GM10847 (cell line): ENCODE data around the gene KRT85.

ENCODE experiments used
- POLR2A ChIP-seq: IDR thresholded peaks from 2 replicates; pipeline ENCODE4 v1.6.1; 2011; ENCODE audit not compliant: insufficient read length; ENCODE audit errors: extremely low read depth

The KRT85 gene

DNA sequence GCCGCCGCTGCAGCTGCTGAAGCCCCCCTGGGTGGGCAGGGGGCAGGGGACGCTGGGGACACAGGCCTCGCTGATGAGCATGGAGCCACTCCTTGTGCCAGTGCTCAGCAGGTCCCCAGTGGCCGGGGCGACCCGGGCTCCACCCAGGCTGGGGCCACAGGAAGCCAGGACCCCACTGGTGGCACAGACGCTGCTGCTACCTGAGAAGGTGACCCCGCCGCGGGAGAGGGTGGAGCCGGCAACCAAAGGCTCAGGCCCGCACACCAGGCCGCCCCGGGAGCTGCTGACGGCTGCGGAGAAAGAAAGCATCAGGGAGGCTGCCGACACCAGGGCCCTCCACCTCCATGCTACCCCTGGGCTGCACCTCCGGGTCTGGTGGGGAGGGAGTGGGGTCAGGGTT lies 10.8 kb upstream of the KRT85 start:
- no peak for TF ChIP-seq POLR2A

DNA sequence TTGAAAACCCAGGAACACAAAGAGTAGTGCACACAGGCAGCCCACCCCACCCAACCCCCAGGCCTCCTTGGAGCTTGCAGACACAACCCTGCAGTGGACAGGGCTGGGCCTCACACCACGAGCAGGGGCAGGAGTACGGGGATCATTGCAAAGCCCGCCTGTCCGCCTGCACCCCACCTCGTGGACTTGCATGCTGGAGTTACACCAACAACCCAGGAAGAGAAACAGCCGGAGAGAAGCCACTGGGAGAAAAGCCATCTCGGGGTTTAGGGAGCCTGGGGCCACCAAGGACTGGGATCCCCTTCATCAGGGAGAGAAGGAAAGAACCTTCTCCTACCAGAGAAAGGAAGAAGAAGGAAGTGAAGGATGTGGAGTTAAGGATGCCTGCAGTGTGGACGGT lies 10.0 kb upstream of the KRT85 start:
- no peak for TF ChIP-seq POLR2A

DNA sequence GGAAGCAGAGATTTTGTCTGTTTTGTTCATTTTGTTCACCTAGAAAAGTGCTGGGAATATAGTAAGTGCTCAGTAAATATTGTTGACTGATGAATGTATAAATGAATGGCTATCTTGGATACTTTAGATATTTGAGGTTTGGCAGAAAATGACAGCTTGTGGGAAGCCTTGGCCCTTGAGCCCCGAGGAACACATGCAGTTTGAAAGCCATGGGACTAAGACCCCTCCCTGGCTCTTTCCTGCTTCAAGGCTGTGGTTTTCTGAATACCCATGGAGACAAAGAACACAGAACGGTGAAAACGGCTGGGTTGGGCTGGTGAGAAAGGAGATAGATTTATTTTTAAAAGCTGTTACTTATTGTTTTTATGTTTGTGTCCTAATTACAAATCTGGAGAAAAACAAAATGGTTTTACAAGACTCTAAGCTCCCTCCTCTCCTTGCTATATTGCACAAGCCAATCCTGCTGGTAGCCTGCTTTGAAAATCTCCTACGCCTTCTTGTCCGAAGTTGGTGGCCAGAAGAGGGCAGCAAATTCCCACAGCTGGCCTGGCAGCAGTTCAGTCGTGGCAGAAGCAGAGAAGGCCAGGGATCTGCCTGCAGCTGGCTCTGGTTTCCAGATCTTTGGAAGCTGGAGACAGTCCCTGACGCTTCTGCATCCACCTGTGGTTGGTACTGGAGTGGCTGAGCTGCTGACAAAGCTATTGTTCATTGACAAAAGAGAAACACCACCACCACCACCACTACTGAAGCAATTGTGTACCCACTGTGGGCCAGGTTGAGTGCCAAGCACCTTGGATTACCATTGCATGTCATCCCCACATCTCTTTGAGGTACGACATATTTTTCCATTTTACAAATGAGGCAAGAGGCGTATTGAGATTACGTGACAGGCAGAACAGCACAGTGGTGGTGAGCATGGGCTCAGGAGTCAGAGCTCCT lies 5.2 kb upstream of the KRT85 start:
- no peak for TF ChIP-seq POLR2A

GRCh38 chr12:52371716-52372115 lies 4.4 kb upstream of the KRT85 start:
- no peak for TF ChIP-seq POLR2A

DNA sequence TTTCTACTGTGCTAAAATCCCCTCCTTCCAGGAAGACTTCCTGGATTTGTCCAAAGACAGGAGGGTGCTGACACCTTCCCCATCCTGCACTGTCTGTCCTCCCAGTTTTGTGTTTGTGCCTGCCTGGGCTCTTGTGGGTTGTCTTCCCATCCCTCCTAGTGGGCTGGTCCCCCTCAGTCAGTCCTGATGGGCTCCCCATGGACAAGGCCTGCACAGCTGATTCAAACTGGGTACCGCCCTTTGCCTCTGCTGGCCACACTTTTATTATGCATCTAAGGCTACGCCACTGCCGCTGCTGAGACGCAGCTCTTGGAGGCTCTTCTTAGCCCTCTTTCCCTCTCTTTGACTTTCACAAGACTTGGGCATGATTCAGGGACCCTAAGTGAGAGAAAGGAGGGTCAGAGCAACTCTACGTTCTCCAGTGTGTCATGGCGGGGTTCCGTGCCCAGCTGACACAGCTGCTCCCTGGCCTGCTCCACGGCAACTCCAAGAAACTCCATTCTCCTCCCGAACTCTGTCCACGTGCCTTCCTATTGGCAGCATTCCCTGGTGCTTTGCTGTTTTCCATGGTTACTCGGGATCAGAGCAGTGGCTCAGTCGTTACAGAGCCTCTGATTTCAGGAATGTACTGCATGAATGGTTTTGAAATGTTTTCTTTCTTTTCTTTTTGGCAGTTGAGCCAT lies 3.8 kb upstream of the KRT85 start:
- TF ChIP-seq POLR2A, result no peak

- no peak for TF ChIP-seq POLR2A
These were observed 2.5 kb upstream of the KRT85 start for GRCh38 chr12:52369809-52370208.

DNA sequence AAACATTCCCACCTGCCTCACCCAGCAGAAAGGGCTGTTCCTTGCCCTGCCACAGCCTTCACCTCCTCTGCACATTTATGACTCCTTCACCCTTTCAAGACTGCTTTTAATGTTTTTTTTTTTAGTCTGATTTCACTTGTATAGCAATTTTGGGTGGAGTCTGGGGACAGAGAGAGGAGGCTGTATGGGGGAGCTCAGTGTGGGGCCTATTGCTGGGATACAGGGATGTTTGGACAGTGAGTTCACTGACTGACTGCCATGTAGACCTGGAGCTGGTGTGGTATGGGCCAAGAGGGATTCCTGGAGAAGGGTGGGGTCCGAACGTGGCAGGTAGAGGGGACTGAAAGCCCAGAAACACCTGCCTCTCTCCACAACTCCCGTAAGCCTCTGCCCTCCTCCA lies 1.9 kb upstream of the KRT85 start:
- no peak for TF ChIP-seq POLR2A

- TF ChIP-seq POLR2A, result no peak
These were observed 1.2 kb upstream of the KRT85 start for GRCh38 chr12:52368508-52368907.

- no peak for TF ChIP-seq POLR2A
These were observed 595 bp upstream of the KRT85 start for GRCh38 chr12:52367876-52368275.

DNA sequence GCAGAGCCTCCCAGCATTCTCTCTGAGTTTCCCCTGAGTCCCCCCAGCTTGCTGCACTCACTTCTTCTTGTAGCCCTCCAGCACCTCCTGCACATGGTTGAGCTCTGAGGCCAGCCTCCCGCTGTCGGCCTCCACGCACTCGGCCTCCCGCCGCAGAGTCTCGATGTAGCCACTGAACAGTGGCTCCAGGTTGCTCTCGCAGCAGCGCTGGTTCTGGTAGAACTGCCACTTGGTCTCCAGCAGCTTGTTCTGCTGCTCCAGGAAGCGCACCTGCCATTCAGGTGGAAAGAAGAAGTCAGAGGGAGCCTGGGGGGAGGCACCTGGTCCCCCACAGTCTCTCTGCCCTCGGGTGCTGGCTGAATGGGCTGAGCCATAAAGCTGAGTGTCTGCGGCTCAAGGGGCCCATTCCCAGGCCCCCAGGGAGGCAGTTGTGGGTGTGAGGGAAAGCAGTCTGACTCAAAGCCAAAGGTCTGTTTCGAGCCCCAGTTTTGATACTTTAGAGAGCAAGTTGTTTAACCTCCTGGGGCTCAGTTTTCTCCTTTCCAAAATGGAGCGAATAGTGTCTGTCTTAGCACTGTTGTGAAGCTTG lies 2.3 kb downstream of the KRT85 start:
- no peak for TF ChIP-seq POLR2A

GRCh38 chr12:52364061-52364460 lies 3.2 kb downstream of the KRT85 start:
- no peak for TF ChIP-seq POLR2A

- no peak for TF ChIP-seq POLR2A
These were observed 4.1 kb downstream of the KRT85 start for GRCh38 chr12:52363111-52363679.

GRCh38 chr12:52362118-52362726 lies 5.1 kb downstream of the KRT85 start:
- no peak for TF ChIP-seq POLR2A

GRCh38 chr12:52361553-52361952 lies 5.7 kb downstream of the KRT85 start:
- TF ChIP-seq POLR2A, result no peak

DNA sequence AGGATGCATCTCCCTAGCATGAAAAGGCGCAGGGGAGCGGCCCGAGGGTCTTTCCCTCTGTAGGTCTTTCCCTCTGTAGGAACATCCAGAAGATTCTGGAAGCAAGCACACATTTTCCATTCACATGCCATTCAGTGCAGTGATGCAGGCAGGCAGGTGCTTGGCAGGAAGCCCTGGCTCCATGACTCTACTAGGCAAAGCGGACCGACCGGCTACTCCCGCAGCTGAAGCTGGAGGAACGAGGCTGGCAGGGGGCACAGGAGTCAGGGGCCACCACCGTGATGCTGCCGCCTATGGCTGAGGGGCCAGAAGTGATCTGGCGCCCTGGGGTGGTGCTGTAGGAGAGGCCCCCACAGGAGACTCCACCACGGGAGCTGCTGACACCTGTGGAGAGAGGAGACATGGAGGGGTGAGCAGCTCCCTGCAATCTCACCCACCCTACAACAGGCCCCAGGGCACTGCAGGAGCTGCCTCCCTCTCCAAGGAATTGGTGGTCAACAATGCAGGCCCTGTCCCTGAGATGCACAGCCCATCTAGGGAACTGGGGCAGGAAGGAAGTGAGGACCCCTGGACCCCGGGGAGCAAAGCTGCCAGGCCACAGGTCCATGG lies 6.5 kb downstream of the KRT85 start:
- no peak for TF ChIP-seq POLR2A
